Uterus (tissue), 4 donors: ENCODE measurements around the gene SULF2. TPM values are rescaled to one million over a fixed set of nuclear protein-coding genes. Genes with fewer than 3 reads are reported as not detected.

Source experiments
- DNase-seq, 2 donors: peaks; one replicate each; pipeline ENCODE4 v3.0.0-alpha.2; 2019 to 2020
- H3K27ac ChIP-seq, 2 donors: fragments of 200-600 bp; sonication (generic); 1 replicate in 1 of 2; 2 replicates in 1 of 2; pipeline ENCODE4 v1.5.1; 2016 to 2018
- H3K27me3 ChIP-seq, 2 donors: fragments of 200-600 bp; sonication (generic); one replicate each; pipeline ENCODE4 v1.5.1; 2018 to 2019; ENCODE audit warnings: control low read depth in 1 of 2
- H3K36me3 ChIP-seq, 2 donors: fragments of 200-600 bp; sonication (generic); one replicate each; pipeline ENCODE4 v1.5.1; 2019; ENCODE audit warnings: control low read depth in 1 of 2
- H3K4me1 ChIP-seq, 2 donors: fragments of 200-600 bp; sonication (generic); one replicate each; pipeline ENCODE4 v1.5.1; 2018 to 2019; ENCODE audit warnings: control low read depth in 1 of 2
- H3K4me3 ChIP-seq, 2 donors: fragments of 200-600 bp; sonication (generic); 1 replicate in 1 of 2; 2 replicates in 1 of 2; pipeline ENCODE4 v1.5.1; 2018 to 2019; ENCODE audit warnings: mild to moderate bottlenecking in 1 of 2
- H3K9me3 ChIP-seq, 2 donors: fragments of 200-600 bp; sonication (generic); one replicate each; pipeline ENCODE4 v1.5.1; 2019; ENCODE audit warnings: control low read depth in 1 of 2
- CTCF ChIP-seq, 4 experiments: fragments of 200-600 bp in 2 of 4; fragments of 450-650 bp in 2 of 4; sonication (generic) in 2 of 4; IDR thresholded peaks; one replicate each; pipeline ENCODE4 v1.5.1; 2016 to 2019; ENCODE audit warnings: antibody characterized with exemption in 4 of 4, mild to moderate bottlenecking in 2 of 4, moderate library complexity in 1 of 4
- POLR2A ChIP-seq, 2 donors: fragments of 450-650 bp; IDR thresholded peaks; one replicate each; pipeline ENCODE4 v1.6.1; 2016; ENCODE audit warnings: antibody characterized with exemption in 2 of 2, mild to moderate bottlenecking in 1 of 2, moderate library complexity in 1 of 2
- intact Hi-C: fragments of 100-400 bp; cut with DNase I; formaldehyde crosslinking; loops from one replicate; pipeline ENCODE4 v1.15.1; 2023; ENCODE audit warnings: low total_unique reads
- total RNA-seq, 4 donors: library from RNA; depleted of rRNA in 3 of 4; stranded (reverse); fragments of >200 nt in 3 of 4; gene quantifications; one replicate each; pipeline versions ENCODE4 v1.1.0 to v1.2.4, GENCODE V29; 2014 to 2023
- donor health status: DM: yes; HTN: yes; CAD: no.

The SULF2 gene
- total RNA-seq, 4 donors from 2014 or later, result 95.9 to 558 (median 213) TPM

DNA sequence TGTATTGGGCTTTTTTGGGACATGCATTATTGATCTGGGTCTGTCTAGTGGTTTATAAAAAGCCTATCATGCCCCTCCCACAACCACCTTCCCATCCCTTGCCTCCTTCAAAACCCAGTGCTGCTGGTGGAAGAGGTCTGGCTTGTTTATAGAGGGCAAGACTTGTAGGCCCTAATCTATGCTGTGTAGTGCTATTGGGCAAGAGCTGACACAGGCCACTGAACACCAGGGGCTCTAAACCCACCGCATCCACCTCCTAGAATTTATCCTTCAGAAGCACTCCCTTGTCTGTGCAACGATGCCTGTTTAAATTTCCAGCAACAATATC is 30.9 kb downstream of the SULF2 start:
- intact Hi-C loops, result no loop called here
- Histone ChIP-seq H3K36me3 (no peaks in the 10 kb centered on the region), H3K4me1 (peaks cover 0 to 3% of the 10 kb centered on the region in 2 donors), H3K4me3 (no peak overlapping the region), H3K27me3 (no peaks in the 10 kb centered on the region), H3K9me3 (no peaks in the 10 kb centered on the region), H3K27ac (no peak overlapping the region)
- no peak for TF ChIP-seq POLR2A (IDR thresholded peaks at IDR 0.05)
- TF ChIP-seq CTCF (IDR thresholded peaks at IDR 0.05), result no peak
- DNase-seq, result no peak

DNA sequence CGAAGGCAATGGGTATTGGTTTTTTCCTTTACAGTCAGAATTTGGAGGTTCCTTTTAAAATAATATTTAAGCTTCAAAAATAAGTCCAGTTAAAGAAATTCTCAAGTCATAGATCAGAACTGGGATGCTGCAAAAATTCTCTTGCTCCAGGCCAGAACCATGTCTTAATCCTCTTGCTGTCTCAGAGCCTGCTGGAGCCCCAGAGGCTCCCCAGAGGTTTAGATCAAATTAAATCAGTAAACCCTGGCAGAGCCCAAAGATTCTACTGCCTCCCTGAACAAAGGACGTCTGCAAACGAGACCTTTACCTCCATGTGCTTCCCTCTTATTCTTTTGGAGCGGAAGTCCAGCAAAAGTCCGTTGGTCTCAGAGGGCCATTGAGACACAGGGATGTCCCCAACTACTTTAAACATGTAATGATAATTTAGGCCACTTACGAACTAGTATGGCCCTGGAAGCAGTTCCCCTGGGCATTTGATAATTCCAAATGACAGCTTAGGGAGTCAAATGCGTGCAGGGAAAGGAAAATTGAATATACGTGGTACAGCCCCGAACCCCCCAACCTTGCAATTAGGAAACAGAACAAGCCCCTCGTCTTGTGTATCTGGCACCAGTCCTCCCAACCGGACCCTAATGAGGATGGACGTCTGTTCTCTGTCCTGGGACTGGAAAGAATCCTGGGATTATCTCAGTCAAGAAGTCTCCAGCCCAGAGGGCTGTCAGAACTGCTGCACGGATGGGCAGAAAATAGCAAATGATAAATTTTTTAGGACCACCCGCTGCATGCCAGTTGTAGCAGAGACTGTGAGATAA is 31.5 kb downstream of the SULF2 start:
- Histone ChIP-seq H3K4me1 (peaks cover 0 to 2% of the 10 kb centered on the region in 2 donors), H3K36me3 (no peaks in the 10 kb centered on the region), H3K27me3 (no peaks in the 10 kb centered on the region), H3K27ac (no peak overlapping the region), H3K4me3 (no peak overlapping the region), H3K9me3 (no peaks in the 10 kb centered on the region)
- TF ChIP-seq POLR2A (IDR thresholded peaks at IDR 0.05) (no peak), CTCF (IDR thresholded peaks at IDR 0.05) (no peak)
- DNase-seq, result no peak
- intact Hi-C loops, result no loop called here

GRCh38 chr20:47751449-47751848 is 33.8 kb downstream of the SULF2 start:
- Histone ChIP-seq H3K4me1 (no peaks in the 10 kb centered on the region), H3K27ac (no peak overlapping the region), H3K27me3 (no peaks in the 10 kb centered on the region), H3K4me3 (no peak overlapping the region), H3K9me3 (no peaks in the 10 kb centered on the region), H3K36me3 (no peaks in the 10 kb centered on the region)
- TF ChIP-seq POLR2A (IDR thresholded peaks at IDR 0.05), result no peak
- TF ChIP-seq CTCF (IDR thresholded peaks at IDR 0.05), result no peak
- intact Hi-C loops, result no loop called here
- DNase-seq, result no peak

- TF ChIP-seq CTCF (IDR thresholded peaks at IDR 0.05), result no peak
- H3K4me1 ChIP-seq, result no peaks in the 10 kb centered on the region
- H3K36me3 ChIP-seq, result no peaks in the 10 kb centered on the region
- peak in 1 of 2 donors; percentile 55 for DNase-seq
- intact Hi-C loops, result no loop called here
- no peaks in the 10 kb centered on the region for H3K27me3 ChIP-seq
- peak overlapping the region; percentile 15 to 56 for H3K27ac ChIP-seq
- no peak overlapping the region for H3K4me3 ChIP-seq
- no peaks in the 10 kb centered on the region for H3K9me3 ChIP-seq
These were observed 35.9 kb downstream of the SULF2 start for GRCh38 chr20:47749339-47749738.

- DNase-seq, result no peak
- no peak for TF ChIP-seq CTCF (IDR thresholded peaks at IDR 0.05)
- Histone ChIP-seq H3K4me3 (no peak overlapping the region), H3K27ac (peak overlapping the region; percentile 5 to 56), H3K36me3 (no peaks in the 10 kb centered on the region), H3K27me3 (no peaks in the 10 kb centered on the region), H3K9me3 (no peaks in the 10 kb centered on the region), H3K4me1 (no peaks in the 10 kb centered on the region)
- intact Hi-C loops, result no loop called here
These were observed 36.5 kb downstream of the SULF2 start for GRCh38 chr20:47748823-47749222.
